Thyroid gland (tissue), 4 donors: Measurements from ENCODE around the gene RPP30. TPM values are rescaled to one million over a fixed set of nuclear protein-coding genes. Genes with fewer than 3 reads are reported as not detected.

Experiments used
- DNase-seq, 2 donors: peaks; one replicate each; pipeline ENCODE4 v3.0.0-alpha.2; 2019
- H3K27ac ChIP-seq, 3 donors: fragments of 200-600 bp; sonication (generic); 1 replicate in 2 of 3; 2 replicates in 1 of 3; pipeline ENCODE4 v1.5.1; 2016 to 2019; ENCODE audit warnings: mild to moderate bottlenecking in 1 of 3, moderate library complexity in 1 of 3
- H3K27me3 ChIP-seq: fragments of 200-600 bp; sonication (generic); one replicate; pipeline ENCODE4 v1.5.1; 2019
- H3K36me3 ChIP-seq, 2 donors: fragments of 200-600 bp; sonication (generic); one replicate each; pipeline ENCODE4 v1.5.1; 2016 to 2019
- H3K4me1 ChIP-seq, 2 donors: fragments of 200-600 bp; sonication (generic); one replicate each; pipeline ENCODE4 v1.5.1; 2017 to 2019
- H3K4me3 ChIP-seq, 3 donors: fragments of 200-600 bp; sonication (generic); replicated peaks in 1 of 3; 1 replicate in 2 of 3; 2 replicates in 1 of 3; pipeline ENCODE4 v1.5.1; 2016; ENCODE audit warnings: mild to moderate bottlenecking in 1 of 3
- H3K9me3 ChIP-seq: fragments of 200-600 bp; sonication (generic); one replicate; pipeline ENCODE4 v1.5.1; 2017
- POLR2A ChIP-seq, 2 donors: fragments of 450-650 bp; IDR thresholded peaks; one replicate each; pipeline ENCODE4 v1.6.1; 2017; ENCODE audit warnings: antibody characterized with exemption in 2 of 2, mild to moderate bottlenecking in 2 of 2, moderate library complexity in 1 of 2
- WGBS, 2 donors: methylation state at CpG; one replicate each; pipeline ENCODE4 v1.1.5; 2017; 5-methylcytosine and 5-hydroxymethylcytosine counted together
- intact Hi-C: fragments of 100-400 bp; cut with DNase I; formaldehyde crosslinking; loops from one replicate; pipeline ENCODE4 v1.15.1; 2023
- total RNA-seq, 4 donors: library from RNA; depleted of rRNA; stranded (reverse); fragments of >200 nt; gene quantifications; one replicate each; pipeline ENCODE4 v1.2.3, GENCODE V29; 2016
- TF ChIP-seq, protein P1 (sequence below), 6 experiments: fragments of 200-600 bp in 3 of 6; fragments of 450-650 bp in 3 of 6; sonication (generic) in 3 of 6; IDR thresholded peaks; one replicate each; pipeline ENCODE4 v1.5.1; 2016 to 2019; ENCODE audit warnings: antibody characterized with exemption in 6 of 6, mild to moderate bottlenecking in 2 of 6, inconsistent platforms in 1 of 6, moderate library complexity in 1 of 6

The RPP30 gene
- total RNA-seq, 4 donors from 2014 or later, result 20.4 to 62.6 (median 36.3) TPM

GRCh38 chr10:90920986-90921666 is 49.4 kb downstream of the RPP30 start, which contains the start of gene ANKRD1:
Gene ANKRD1 (minus strand): TSS chr10:90921087. CDS start chr10:90921027, 60 bp downstream.
- no peak for DNase-seq
- H3K36me3 ChIP-seq, result no peaks in the 10 kb centered on the region
- H3K4me3 ChIP-seq, result no peak within 1 kb of the TSS
- 46 to 56% methylated on average over 5 of the region's 5 CpGs for WGBS, 2 donors
- no peaks in the 10 kb centered on the region for H3K4me1 ChIP-seq
- TF ChIP-seq POLR2A (IDR thresholded peaks at IDR 0.05), result no peak
- TF ChIP-seq, protein P1, sequence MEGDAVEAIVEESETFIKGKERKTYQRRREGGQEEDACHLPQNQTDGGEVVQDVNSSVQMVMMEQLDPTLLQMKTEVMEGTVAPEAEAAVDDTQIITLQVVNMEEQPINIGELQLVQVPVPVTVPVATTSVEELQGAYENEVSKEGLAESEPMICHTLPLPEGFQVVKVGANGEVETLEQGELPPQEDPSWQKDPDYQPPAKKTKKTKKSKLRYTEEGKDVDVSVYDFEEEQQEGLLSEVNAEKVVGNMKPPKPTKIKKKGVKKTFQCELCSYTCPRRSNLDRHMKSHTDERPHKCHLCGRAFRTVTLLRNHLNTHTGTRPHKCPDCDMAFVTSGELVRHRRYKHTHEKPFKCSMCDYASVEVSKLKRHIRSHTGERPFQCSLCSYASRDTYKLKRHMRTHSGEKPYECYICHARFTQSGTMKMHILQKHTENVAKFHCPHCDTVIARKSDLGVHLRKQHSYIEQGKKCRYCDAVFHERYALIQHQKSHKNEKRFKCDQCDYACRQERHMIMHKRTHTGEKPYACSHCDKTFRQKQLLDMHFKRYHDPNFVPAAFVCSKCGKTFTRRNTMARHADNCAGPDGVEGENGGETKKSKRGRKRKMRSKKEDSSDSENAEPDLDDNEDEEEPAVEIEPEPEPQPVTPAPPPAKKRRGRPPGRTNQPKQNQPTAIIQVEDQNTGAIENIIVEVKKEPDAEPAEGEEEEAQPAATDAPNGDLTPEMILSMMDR (IDR thresholded peaks at IDR 0.05), result no peak
- H3K27me3 ChIP-seq, result no peaks in the 10 kb centered on the region
- intact Hi-C loops, result no loop called here
- no peak within 1 kb of the TSS for H3K27ac ChIP-seq
- H3K9me3 ChIP-seq, result no peaks in the 10 kb centered on the region

DNA sequence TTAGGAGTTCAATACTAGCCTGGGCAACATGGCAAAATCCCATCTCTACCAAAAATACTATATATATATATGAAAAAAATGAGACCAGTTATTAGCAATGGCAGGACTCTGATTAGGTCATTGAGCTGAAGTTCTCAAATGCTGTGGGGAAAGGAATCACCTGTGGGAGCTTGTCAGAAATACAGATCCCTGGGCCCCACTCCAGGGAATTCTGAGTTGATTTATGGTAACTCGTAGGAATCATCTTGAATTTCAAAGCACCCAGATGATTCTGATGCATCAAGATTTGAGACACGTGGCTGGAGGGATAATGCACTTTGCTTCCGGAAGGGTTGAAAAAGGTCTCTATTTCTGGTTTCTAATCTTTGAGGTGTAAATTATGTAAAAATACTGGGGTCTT is 50.1 kb downstream of the RPP30 start:
- intact Hi-C loops, result no loop called here
- H3K27me3 ChIP-seq, result no peaks in the 10 kb centered on the region
- TF ChIP-seq, protein P1 (IDR thresholded peaks at IDR 0.05), result no peak
- TF ChIP-seq POLR2A (IDR thresholded peaks at IDR 0.05), result no peak
- no peaks in the 10 kb centered on the region for H3K9me3 ChIP-seq
- no peak for DNase-seq
- H3K27ac ChIP-seq, result no peak overlapping the region
- WGBS, 2 donors, result 77 to 80% methylated on average over 3 of the region's 3 CpGs
- H3K36me3 ChIP-seq, result no peaks in the 10 kb centered on the region
- no peaks in the 10 kb centered on the region for H3K4me1 ChIP-seq
- H3K4me3 ChIP-seq, result no peak overlapping the region

- TF ChIP-seq, protein P1 (IDR thresholded peaks at IDR 0.05), result no peak
- no peak for TF ChIP-seq POLR2A (IDR thresholded peaks at IDR 0.05)
- intact Hi-C loops, result no loop called here
Measured at GRCh38 chr10:90923111-90923731, 51.4 kb downstream of the RPP30 start.

DNA sequence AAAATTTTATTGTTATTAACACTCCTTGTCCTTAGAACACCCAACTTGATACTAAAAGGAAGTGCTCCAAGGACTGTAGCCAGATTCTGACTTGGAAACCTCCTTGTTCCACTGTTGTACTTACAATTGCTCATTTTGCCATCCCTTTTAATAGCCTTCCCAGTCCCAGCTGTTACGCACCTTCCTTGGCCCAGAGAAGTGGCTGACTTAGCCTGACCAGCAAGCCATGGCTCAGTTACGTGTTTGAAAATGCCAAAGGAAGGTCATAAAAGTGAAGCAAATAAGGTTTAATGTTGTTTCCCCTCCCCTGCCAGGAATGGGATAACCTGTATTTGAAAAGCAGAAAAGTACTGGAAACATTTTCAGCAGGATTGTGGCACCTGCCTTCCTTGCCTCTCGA is 52.8 kb downstream of the RPP30 start:
- no peaks in the 10 kb centered on the region for H3K36me3 ChIP-seq
- peaks cover 3 to 7% of the 10 kb centered on the region in 2 donors for H3K4me1 ChIP-seq
- WGBS, 2 donors, result 87 to 94% methylated on average over 3 of the region's 3 CpGs
- intact Hi-C loops, result no loop called here
- H3K9me3 ChIP-seq, result no peaks in the 10 kb centered on the region
- no peak for TF ChIP-seq POLR2A (IDR thresholded peaks at IDR 0.05)
- TF ChIP-seq, protein P1 (IDR thresholded peaks at IDR 0.05), result no peak
- H3K27me3 ChIP-seq, result no peaks in the 10 kb centered on the region
- no peak for DNase-seq
- H3K27ac ChIP-seq, result no peak overlapping the region
- H3K4me3 ChIP-seq, result no peak overlapping the region

More at GRCh38 chr10:90923111-90923731, 51.4 kb downstream of the RPP30 start:
- WGBS, 2 donors, result 54 to 60% methylated on average over 2 of the region's 2 CpGs
- Histone ChIP-seq H3K4me3 (no peak overlapping the region), H3K27me3 (no peaks in the 10 kb centered on the region), H3K36me3 (no peaks in the 10 kb centered on the region), H3K4me1 (no peaks in the 10 kb centered on the region), H3K9me3 (no peaks in the 10 kb centered on the region), H3K27ac (no peak overlapping the region)
- DNase-seq, result no peak
